ENCODE measurements around the gene RNU2-1. TPM values are rescaled to one million over a fixed set of nuclear protein-coding genes. Genes with fewer than 3 reads are reported as not detected.
"Not testable (repeated sequence)": the region's sequence is repeated elsewhere in the genome, so short reads cannot be mapped to it uniquely, and the experiment has no call there.

The RNU2-1 gene
- polyA plus RNA-seq, 1 donor from 2014 or later: not detected

DNA sequence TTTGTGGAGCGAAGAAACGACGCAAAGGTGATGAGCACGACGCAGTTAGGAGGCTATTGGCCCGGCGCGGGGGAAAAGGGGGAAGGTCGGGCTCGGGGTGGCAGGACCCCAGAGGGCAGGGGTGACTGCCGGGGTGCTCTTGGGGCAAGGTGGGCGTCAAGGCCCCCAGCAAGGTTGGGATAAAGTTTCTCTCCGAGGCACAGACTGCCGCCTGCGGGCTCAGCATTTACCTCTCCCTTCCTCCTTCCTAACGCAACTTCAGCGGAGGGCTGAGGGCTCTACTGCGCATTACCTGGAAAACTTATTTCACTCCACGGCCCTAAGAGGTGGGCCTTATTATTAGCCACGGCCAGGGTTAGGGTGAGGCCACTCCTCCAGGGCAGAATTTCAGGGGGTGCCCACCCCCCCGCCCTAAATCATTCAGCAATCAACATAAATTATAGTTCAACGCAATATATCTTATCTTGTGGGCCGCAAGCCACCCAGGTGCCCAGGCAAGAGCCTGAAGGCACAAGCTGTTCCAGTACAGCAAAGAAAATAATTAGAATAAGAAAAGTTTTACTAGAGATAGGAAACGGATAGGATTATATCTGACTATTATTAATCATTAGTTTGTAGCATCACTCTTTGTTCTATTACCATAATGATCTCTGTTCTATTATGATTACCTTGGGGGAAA is 1.6 kb downstream of the RNU2-1 start:
- not testable (repeated sequence) for H3K79me2 ChIP-seq (replicated peaks; ENCODE audit: insufficient read depth, low read length); H3K9me2 ChIP-seq (ENCODE audit: insufficient read depth, low read length); H3K4me3 ChIP-seq (ENCODE audit: low read length); H3K9ac ChIP-seq (ENCODE audit: low read length); H3K27me3 ChIP-seq (ENCODE audit: insufficient read depth, low read depth, low read length); H4K20me1 ChIP-seq (ENCODE audit: insufficient read depth); H3K27ac ChIP-seq (ENCODE audit: low read length); H2AFZ ChIP-seq (ENCODE audit: low read depth, low read length); H3K9me3 ChIP-seq (ENCODE audit: low read length); H3K36me3 ChIP-seq (ENCODE audit: insufficient read depth, low read length); H3K4me2 ChIP-seq (ENCODE audit: low read length); H3F3A ChIP-seq (ENCODE audit: insufficient read depth, low read length, poor library complexity, severe bottlenecking)

DNA sequence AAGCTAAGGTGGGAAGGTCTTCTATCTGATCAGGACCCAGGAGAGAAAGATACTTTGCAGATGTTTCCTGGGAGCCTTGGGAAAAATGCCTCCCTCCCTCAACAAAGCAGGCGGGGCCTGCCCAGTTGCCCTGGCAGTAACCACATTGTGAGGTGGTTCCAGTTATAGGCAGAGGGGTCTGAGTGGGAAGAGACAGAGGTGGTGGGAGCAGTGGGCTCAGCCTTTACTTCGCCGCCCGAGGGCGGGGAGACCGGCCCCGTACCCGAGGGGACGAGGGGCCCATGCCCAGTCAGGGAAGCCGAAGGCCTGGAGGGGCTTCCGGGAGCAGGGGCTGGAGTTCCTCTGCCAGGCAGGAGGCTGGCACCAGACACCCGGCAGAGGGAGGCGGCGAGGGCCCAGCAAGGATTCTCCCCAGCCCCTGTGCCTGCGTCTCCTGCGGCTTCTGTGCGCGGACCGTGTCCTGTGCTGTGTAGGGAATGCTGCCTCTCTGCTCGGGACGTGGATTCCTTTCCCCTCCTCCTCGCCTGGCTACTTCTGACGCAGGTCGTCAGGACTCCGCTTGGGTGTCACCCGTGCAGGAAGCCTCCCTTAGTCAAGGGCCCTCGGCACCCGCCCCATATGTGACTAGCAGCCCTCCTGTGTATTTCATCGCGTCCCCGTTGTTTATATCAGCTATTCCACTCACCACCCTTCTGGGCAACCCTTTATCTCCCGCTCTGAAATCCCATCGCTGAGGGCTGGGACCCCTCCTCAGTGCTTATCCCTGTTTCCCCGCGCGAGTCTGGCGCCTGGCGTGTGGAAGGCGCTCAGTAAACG is 2.4 kb downstream of the RNU2-1 start:
- not testable (repeated sequence) for H4K20me1 ChIP-seq (ENCODE audit: insufficient read depth); H3K9me2 ChIP-seq (ENCODE audit: insufficient read depth, low read length); H3K4me2 ChIP-seq (ENCODE audit: low read length); H3K36me3 ChIP-seq (ENCODE audit: insufficient read depth, low read length); H3K9ac ChIP-seq (ENCODE audit: low read length); H3K9me3 ChIP-seq (ENCODE audit: low read length); H3K4me3 ChIP-seq (ENCODE audit: low read length); H3K27me3 ChIP-seq (ENCODE audit: insufficient read depth, low read depth, low read length); H3K79me2 ChIP-seq (replicated peaks; ENCODE audit: insufficient read depth, low read length); H2AFZ ChIP-seq (ENCODE audit: low read depth, low read length); H3F3A ChIP-seq (ENCODE audit: insufficient read depth, low read length, poor library complexity, severe bottlenecking); H3K27ac ChIP-seq (ENCODE audit: low read length)

DNA sequence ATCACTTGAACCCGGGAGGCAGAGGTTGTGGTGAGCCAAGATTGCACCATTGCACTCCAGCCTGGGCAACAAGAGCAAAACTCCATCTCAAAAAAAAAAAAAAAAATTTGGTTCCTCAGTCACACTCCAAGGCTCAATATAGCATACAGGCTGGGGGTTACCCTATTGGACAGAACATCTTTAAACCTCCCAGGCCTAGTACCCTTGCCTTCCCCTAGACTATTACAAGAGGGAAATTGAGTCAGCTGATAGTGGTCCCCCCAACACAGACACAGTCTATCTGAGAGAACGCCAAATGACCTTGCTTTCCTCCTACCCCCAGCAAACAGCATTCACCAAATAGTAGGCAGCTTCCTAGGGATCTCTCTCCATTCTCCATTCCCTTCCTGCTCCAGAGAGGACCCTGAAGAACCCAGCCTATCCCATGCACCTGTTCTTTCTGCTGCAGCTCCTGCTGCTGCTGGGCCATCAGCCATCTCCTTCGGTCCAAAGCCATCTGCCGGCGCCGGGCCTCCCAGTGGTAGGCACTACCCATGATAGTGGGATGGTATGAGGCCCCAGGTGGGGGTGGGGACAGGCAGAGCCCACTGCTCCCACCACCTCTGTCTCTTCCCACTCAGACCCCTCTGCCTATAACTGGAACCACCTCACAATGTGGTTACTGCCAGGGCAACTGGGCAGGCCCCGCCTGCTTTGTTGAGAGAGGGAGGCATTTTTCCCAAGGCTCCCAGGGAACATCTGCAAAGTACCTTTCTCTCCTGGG is 5.6 kb downstream of the RNU2-1 start, which contains the start of gene CCDC200:
TSS of gene CCDC200 (minus strand) at position 604 of the 763 bp plus-strand sequence. CDS start at position 535, 69 bp downstream.
- not testable (repeated sequence) for H3K79me2 ChIP-seq (replicated peaks; ENCODE audit: insufficient read depth, low read length); H3K4me3 ChIP-seq (ENCODE audit: low read length); H3F3A ChIP-seq (ENCODE audit: insufficient read depth, low read length, poor library complexity, severe bottlenecking); H3K4me2 ChIP-seq (ENCODE audit: low read length); H3K27me3 ChIP-seq (ENCODE audit: insufficient read depth, low read depth, low read length); H3K36me3 ChIP-seq (ENCODE audit: insufficient read depth, low read length); H3K9me2 ChIP-seq (ENCODE audit: insufficient read depth, low read length); H2AFZ ChIP-seq (ENCODE audit: low read depth, low read length); H4K20me1 ChIP-seq (ENCODE audit: insufficient read depth); H3K9me3 ChIP-seq (ENCODE audit: low read length); H3K27ac ChIP-seq (ENCODE audit: low read length); H3K9ac ChIP-seq (ENCODE audit: low read length)

DNA sequence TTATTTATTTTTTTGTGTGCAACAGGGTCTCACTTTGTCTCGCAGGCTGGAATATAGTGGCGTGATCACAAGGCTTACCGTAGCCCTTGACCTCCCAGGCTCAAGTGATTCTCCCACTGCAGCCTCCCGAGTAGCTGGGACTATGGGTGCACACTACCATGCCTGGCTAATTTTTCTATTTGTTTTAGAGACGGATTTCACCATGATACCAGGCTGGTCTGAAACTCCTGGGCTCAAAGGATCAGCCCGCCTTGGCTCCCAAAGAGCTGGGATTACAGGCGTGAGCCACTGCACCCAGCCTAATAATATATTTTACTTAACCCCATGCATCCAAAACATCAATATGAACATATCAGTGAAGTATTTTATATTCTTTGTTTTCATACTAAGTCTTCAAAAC is 7.4 kb downstream of the RNU2-1 start:
- H3K79me2 ChIP-seq (replicated peaks; ENCODE audit: insufficient read depth, low read length): no peaks in the 10 kb centered on the region
- no peak overlapping the region for H3K9ac ChIP-seq (ENCODE audit: low read length)
- TF ChIP-seq EZH2 (IDR thresholded peaks at IDR 0.05; ENCODE audit: borderline replicate concordance, insufficient read depth, low read length, poor library complexity, severe bottlenecking) (no peak), RAD21 (conservative IDR thresholded peaks at IDR 0.05) (no peak), SMC3 (conservative IDR thresholded peaks at IDR 0.05; ENCODE audit: poor library complexity) (no peak), POLR2AphosphoS5 (IDR thresholded peaks at IDR 0.05) (no peak), EP300 (conservative IDR thresholded peaks at IDR 0.05; ENCODE audit: poor library complexity, severe bottlenecking) (no peak), MXI1 (conservative IDR thresholded peaks at IDR 0.05; ENCODE audit: poor library complexity, severe bottlenecking) (no peak), TAF1 (IDR thresholded peaks at IDR 0.05; ENCODE audit: low read depth) (no peak)
- TF ChIP-seq, protein P1, sequence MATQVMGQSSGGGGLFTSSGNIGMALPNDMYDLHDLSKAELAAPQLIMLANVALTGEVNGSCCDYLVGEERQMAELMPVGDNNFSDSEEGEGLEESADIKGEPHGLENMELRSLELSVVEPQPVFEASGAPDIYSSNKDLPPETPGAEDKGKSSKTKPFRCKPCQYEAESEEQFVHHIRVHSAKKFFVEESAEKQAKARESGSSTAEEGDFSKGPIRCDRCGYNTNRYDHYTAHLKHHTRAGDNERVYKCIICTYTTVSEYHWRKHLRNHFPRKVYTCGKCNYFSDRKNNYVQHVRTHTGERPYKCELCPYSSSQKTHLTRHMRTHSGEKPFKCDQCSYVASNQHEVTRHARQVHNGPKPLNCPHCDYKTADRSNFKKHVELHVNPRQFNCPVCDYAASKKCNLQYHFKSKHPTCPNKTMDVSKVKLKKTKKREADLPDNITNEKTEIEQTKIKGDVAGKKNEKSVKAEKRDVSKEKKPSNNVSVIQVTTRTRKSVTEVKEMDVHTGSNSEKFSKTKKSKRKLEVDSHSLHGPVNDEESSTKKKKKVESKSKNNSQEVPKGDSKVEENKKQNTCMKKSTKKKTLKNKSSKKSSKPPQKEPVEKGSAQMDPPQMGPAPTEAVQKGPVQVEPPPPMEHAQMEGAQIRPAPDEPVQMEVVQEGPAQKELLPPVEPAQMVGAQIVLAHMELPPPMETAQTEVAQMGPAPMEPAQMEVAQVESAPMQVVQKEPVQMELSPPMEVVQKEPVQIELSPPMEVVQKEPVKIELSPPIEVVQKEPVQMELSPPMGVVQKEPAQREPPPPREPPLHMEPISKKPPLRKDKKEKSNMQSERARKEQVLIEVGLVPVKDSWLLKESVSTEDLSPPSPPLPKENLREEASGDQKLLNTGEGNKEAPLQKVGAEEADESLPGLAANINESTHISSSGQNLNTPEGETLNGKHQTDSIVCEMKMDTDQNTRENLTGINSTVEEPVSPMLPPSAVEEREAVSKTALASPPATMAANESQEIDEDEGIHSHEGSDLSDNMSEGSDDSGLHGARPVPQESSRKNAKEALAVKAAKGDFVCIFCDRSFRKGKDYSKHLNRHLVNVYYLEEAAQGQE (IDR thresholded peaks at IDR 0.05; ENCODE audit: borderline replicate concordance): no peak
- TF ChIP-seq, protein P2, sequence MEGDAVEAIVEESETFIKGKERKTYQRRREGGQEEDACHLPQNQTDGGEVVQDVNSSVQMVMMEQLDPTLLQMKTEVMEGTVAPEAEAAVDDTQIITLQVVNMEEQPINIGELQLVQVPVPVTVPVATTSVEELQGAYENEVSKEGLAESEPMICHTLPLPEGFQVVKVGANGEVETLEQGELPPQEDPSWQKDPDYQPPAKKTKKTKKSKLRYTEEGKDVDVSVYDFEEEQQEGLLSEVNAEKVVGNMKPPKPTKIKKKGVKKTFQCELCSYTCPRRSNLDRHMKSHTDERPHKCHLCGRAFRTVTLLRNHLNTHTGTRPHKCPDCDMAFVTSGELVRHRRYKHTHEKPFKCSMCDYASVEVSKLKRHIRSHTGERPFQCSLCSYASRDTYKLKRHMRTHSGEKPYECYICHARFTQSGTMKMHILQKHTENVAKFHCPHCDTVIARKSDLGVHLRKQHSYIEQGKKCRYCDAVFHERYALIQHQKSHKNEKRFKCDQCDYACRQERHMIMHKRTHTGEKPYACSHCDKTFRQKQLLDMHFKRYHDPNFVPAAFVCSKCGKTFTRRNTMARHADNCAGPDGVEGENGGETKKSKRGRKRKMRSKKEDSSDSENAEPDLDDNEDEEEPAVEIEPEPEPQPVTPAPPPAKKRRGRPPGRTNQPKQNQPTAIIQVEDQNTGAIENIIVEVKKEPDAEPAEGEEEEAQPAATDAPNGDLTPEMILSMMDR (IDR thresholded peaks at IDR 0.05; ENCODE audit: poor library complexity, severe bottlenecking): no peak

More for the DNA sequence above, 7.4 kb downstream of the RNU2-1 start:
- Histone ChIP-seq H3K4me3 (ENCODE audit: low read length) (no peak overlapping the region), H4K20me1 (ENCODE audit: insufficient read depth) (no peaks in the 10 kb centered on the region), H3K27me3 (ENCODE audit: insufficient read depth, low read depth, low read length) (no peaks in the 10 kb centered on the region), H3F3A (ENCODE audit: insufficient read depth, low read length, poor library complexity, severe bottlenecking) (no peaks in the 10 kb centered on the region), H3K27ac (ENCODE audit: low read length) (no peak overlapping the region), H3K9me2 (ENCODE audit: insufficient read depth, low read length) (no peaks in the 10 kb centered on the region), H2AFZ (ENCODE audit: low read depth, low read length) (no peak overlapping the region), H3K4me2 (ENCODE audit: low read length) (no peak overlapping the region), H3K36me3 (ENCODE audit: insufficient read depth, low read length) (no peaks in the 10 kb centered on the region), H3K9me3 (ENCODE audit: low read length) (no peaks in the 10 kb centered on the region)

Data from neural cell (in vitro differentiated cells).